GM19455 (cell line): ENCODE data around the gene TMEM135.
A peak's percentile ranks its signal among the peaks of the same experiment; 100 is the strongest.

Experiments used
- ATAC-seq: cut with Tn5 transposase; IDR thresholded peaks from one replicate; pipeline ENCODE4 v1.9.1; 2021; ENCODE audit not compliant: unreplicated experiment

Gene TMEM135

GRCh38 chr11:87347441-87347840 is 309.7 kb downstream of the TMEM135 start:
- ATAC-seq, result no peak

- no peak for ATAC-seq
Observed at GRCh38 chr11:87347854-87348253, 310.1 kb downstream of the TMEM135 start.

GRCh38 chr11:87351676-87352075 is 313.9 kb downstream of the TMEM135 start:
- ATAC-seq, result no peak

- ATAC-seq, result peak; percentile 98
Observed at GRCh38 chr11:87352759-87353707, 315.3 kb downstream of the TMEM135 start.

- no peak for ATAC-seq
Observed at GRCh38 chr11:87353771-87354345, 316.1 kb downstream of the TMEM135 start.

GRCh38 chr11:87355596-87355995 is 317.9 kb downstream of the TMEM135 start:
- ATAC-seq, result no peak

- ATAC-seq, result no peak
Observed at GRCh38 chr11:87356428-87356827, 318.7 kb downstream of the TMEM135 start.

- no peak for ATAC-seq
Observed at GRCh38 chr11:87358461-87358860, 320.7 kb downstream of the TMEM135 start.

GRCh38 chr11:87359401-87359800 is 321.7 kb downstream of the TMEM135 start:
- no peak for ATAC-seq

- ATAC-seq, result no peak
Observed at GRCh38 chr11:87361891-87362290, 324.2 kb downstream of the TMEM135 start.

GRCh38 chr11:87366346-87366745 is 328.6 kb downstream of the TMEM135 start:
- no peak for ATAC-seq

- no peak for ATAC-seq
Observed at GRCh38 chr11:87366763-87367405, 329.1 kb downstream of the TMEM135 start.

GRCh38 chr11:87368151-87368550 is 330.4 kb downstream of the TMEM135 start:
- ATAC-seq, result no peak

GRCh38 chr11:87368858-87369480 is 331.2 kb downstream of the TMEM135 start:
- ATAC-seq, result no peak

GRCh38 chr11:87369888-87370287 is 332.2 kb downstream of the TMEM135 start:
- ATAC-seq, result no peak

GRCh38 chr11:87372065-87372464 is 334.3 kb downstream of the TMEM135 start:
- ATAC-seq, result no peak
